ENCODE results near the gene GUCY1A1.

The GUCY1A1 gene

GRCh38 chr4:155692361-155692760 lies 25.7 kb downstream of the GUCY1A1 start:
- no peak for FAIRE-seq
- TF ChIP-seq POLR2A (IDR thresholded peaks at IDR 0.05; ENCODE audit: low read depth, low read length): no peak
- no peak for DNase-seq (ENCODE audit: insufficient read length, low spot score)

GRCh38 chr4:155693015-155693663 lies 26.5 kb downstream of the GUCY1A1 start:
- DNase-seq (ENCODE audit: insufficient read length, low spot score) (no peak), FAIRE-seq (no peak)
- no peak for TF ChIP-seq POLR2A (IDR thresholded peaks at IDR 0.05; ENCODE audit: low read depth, low read length)

GRCh38 chr4:155694100-155694785 lies 27.6 kb downstream of the GUCY1A1 start:
- FAIRE-seq (no peak), DNase-seq (ENCODE audit: insufficient read length, low spot score) (no peak)
- no peak for TF ChIP-seq POLR2A (IDR thresholded peaks at IDR 0.05; ENCODE audit: low read depth, low read length)

- no peak for FAIRE-seq
- TF ChIP-seq POLR2A (IDR thresholded peaks at IDR 0.05; ENCODE audit: low read depth, low read length): no peak
- no peak for DNase-seq (ENCODE audit: insufficient read length, low spot score)
Observed at GRCh38 chr4:155696226-155696625, 29.6 kb downstream of the GUCY1A1 start.

- no peak for TF ChIP-seq POLR2A (IDR thresholded peaks at IDR 0.05; ENCODE audit: low read depth, low read length)
- DNase-seq (ENCODE audit: insufficient read length, low spot score) (no peak), FAIRE-seq (no peak)
Observed at GRCh38 chr4:155696726-155697125, 30.1 kb downstream of the GUCY1A1 start.

GRCh38 chr4:155701827-155702226 lies 35.2 kb downstream of the GUCY1A1 start:
- DNase-seq (ENCODE audit: insufficient read length, low spot score) (no peak), FAIRE-seq (no peak)
- TF ChIP-seq POLR2A (IDR thresholded peaks at IDR 0.05; ENCODE audit: low read depth, low read length): no peak

- FAIRE-seq (no peak), DNase-seq (ENCODE audit: insufficient read length, low spot score) (no peak)
- no peak for TF ChIP-seq POLR2A (IDR thresholded peaks at IDR 0.05; ENCODE audit: low read depth, low read length)
Observed at GRCh38 chr4:155703486-155704247, 37.0 kb downstream of the GUCY1A1 start.

GRCh38 chr4:155704841-155705404 lies 38.3 kb downstream of the GUCY1A1 start:
- no peak for TF ChIP-seq POLR2A (IDR thresholded peaks at IDR 0.05; ENCODE audit: low read depth, low read length)
- FAIRE-seq (no peak), DNase-seq (ENCODE audit: insufficient read length, low spot score) (no peak)

GRCh38 chr4:155705664-155706063 lies 39.0 kb downstream of the GUCY1A1 start:
- TF ChIP-seq POLR2A (IDR thresholded peaks at IDR 0.05; ENCODE audit: low read depth, low read length): no peak
- no peak for FAIRE-seq
- no peak for DNase-seq (ENCODE audit: insufficient read length, low spot score)

GRCh38 chr4:155706147-155706546 lies 39.5 kb downstream of the GUCY1A1 start:
- DNase-seq (ENCODE audit: insufficient read length, low spot score) (no peak), FAIRE-seq (no peak)
- no peak for TF ChIP-seq POLR2A (IDR thresholded peaks at IDR 0.05; ENCODE audit: low read depth, low read length)

GRCh38 chr4:155707251-155707650 lies 40.6 kb downstream of the GUCY1A1 start:
- TF ChIP-seq POLR2A (IDR thresholded peaks at IDR 0.05; ENCODE audit: low read depth, low read length): no peak
- FAIRE-seq (no peak), DNase-seq (ENCODE audit: insufficient read length, low spot score) (no peak)

- DNase-seq (ENCODE audit: insufficient read length, low spot score) (no peak), FAIRE-seq (no peak)
- TF ChIP-seq POLR2A (IDR thresholded peaks at IDR 0.05; ENCODE audit: low read depth, low read length): no peak
Observed at GRCh38 chr4:155708782-155709181, 42.1 kb downstream of the GUCY1A1 start.

GRCh38 chr4:155709918-155710317 lies 43.3 kb downstream of the GUCY1A1 start:
- no peak for FAIRE-seq
- TF ChIP-seq POLR2A (IDR thresholded peaks at IDR 0.05; ENCODE audit: low read depth, low read length): no peak
- DNase-seq (ENCODE audit: insufficient read length, low spot score): no peak

- FAIRE-seq: no peak
- no peak for DNase-seq (ENCODE audit: insufficient read length, low spot score)
- TF ChIP-seq POLR2A (IDR thresholded peaks at IDR 0.05; ENCODE audit: low read depth, low read length): no peak
Observed at GRCh38 chr4:155711556-155711955, 44.9 kb downstream of the GUCY1A1 start.
